Endothelial cell (in vitro differentiated cells): ENCODE measurements around the gene DSG2. TPM values are rescaled to one million over a fixed set of nuclear protein-coding genes. Genes with fewer than 3 reads are reported as not detected.

Experiments
- DNase-seq: peaks from one replicate; pipeline ENCODE4 v3.0.0; 2021; ENCODE audit warnings: low spot score
- H3K27ac Mint-ChIP-seq: one replicate; pipeline ENCODE4 v1.8.0; 2021; ENCODE audit warnings: mixed read lengths, inconsistent platforms; ENCODE audit not compliant: unreplicated experiment
- H3K27me3 Mint-ChIP-seq: one replicate; pipeline ENCODE4 v1.8.0; 2021; ENCODE audit warnings: mild to moderate bottlenecking, moderate library complexity, mixed read lengths, inconsistent platforms; ENCODE audit not compliant: unreplicated experiment
- H3K36me3 Mint-ChIP-seq: one replicate; pipeline ENCODE4 v1.8.0; 2021; ENCODE audit warnings: mild to moderate bottlenecking, low read depth, mixed read lengths, inconsistent platforms; ENCODE audit not compliant: unreplicated experiment
- H3K4me1 Mint-ChIP-seq: one replicate; pipeline ENCODE4 v1.8.0; 2021; ENCODE audit warnings: mild to moderate bottlenecking, mixed read lengths, inconsistent platforms; ENCODE audit not compliant: unreplicated experiment
- H3K4me3 Mint-ChIP-seq: one replicate; pipeline ENCODE4 v1.8.0; 2021; ENCODE audit warnings: mild to moderate bottlenecking, mixed read lengths, inconsistent platforms; ENCODE audit not compliant: unreplicated experiment
- H3K9me3 Mint-ChIP-seq: one replicate; pipeline ENCODE4 v1.8.0; 2021; ENCODE audit warnings: mixed read lengths, inconsistent platforms; ENCODE audit not compliant: unreplicated experiment
- CTCF ChIP-seq: fragments of 200-600 bp; sonication (generic); IDR thresholded peaks from one replicate; pipeline ENCODE4 v1.5.0; 2021; ENCODE audit warnings: antibody characterized with exemption; ENCODE audit not compliant: unreplicated experiment
- total RNA-seq: library from RNA; stranded (reverse); fragmentation: NEBNext Ultra II Directional; extraction: Animal tissue kit (Norgen Biotek cat#: 25700); gene quantifications from one replicate; pipeline ENCODE4 v1.2.1, GENCODE V29; 2021; ENCODE audit not compliant: unreplicated experiment

The DSG2 gene
- total RNA-seq, 1 donor from 2014 or later: 60.5 TPM

DNA sequence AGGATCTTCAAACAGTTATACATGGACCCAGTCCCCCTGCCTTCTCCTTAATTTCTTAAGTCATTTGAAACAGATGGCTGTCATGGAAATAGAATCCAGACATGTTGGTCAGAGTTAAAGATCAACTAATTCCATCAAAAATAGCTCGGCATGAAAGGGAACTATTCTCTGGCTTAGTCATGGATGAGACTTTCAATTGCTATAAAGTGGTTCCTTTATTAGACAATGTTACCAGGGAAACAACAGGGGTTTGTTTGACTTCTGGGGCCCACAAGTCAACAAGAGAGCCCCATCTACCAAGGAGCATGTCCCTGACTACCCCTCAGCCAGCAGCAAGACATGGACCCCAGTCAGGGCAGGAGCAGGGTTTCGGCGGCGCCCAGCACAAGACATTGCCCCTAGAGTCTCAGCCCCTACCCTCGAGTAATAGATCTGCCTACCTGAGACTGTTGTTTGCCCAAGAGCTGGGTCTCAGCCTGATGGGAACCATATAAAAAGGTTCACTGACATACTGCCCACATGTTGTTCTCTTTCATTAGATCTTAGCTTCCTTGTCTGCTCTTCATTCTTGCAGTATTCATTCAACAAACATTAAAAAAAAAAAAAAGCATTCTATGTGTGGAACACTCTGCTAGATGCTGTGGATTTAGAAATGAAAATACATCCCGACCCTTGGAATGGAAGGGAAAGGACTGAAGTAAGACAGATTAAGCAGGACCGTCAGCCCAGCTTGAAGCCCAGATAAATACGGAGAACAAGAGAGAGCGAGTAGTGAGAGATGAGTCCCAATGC, 98.3 kb downstream of the DSG2 start:
- TF ChIP-seq CTCF: no peak

DNA sequence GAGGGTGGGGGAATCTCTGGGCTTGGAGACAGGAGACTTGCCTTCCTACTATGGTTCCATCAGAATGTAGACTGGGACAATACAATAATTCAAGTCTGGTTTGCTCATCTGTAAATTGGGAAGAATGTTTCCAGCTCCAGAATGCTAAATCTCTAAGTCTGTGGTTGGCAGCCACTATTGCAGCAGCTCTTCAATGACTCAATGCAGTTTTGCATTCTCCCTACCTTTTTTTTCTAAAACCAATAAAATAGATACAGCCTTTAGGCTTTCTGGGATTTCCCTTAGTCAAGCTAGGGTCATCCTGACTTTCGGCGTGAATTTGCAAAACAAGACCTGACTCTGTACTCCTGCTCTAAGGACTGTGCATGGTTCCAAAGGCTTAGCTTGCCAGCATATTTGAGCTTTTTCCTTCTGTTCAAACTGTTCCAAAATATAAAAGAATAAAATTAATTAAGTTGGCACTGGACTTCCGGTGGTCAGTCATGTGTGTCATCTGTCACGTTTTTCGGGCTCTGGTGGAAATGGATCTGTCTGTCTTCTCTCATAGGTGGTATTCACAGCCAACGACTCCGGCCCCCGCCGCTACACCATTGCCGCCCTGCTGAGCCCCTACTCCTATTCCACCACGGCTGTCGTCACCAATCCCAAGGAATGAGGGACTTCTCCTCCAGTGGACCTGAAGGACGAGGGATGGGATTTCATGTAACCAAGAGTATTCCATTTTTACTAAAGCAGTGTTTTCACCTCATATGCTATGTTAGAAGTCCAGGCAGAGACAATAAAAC, 100.2 kb downstream of the DSG2 start:
- H3K36me3 Mint-ChIP-seq: no peaks in the 10 kb centered on the region
- no peak for DNase-seq
- no peak for TF ChIP-seq CTCF
- no peaks in the 10 kb centered on the region for H3K9me3 Mint-ChIP-seq
- no peaks in the 10 kb centered on the region for H3K4me1 Mint-ChIP-seq
- H3K27me3 Mint-ChIP-seq: no peaks in the 10 kb centered on the region
- no peak overlapping the region for H3K27ac Mint-ChIP-seq
- H3K4me3 Mint-ChIP-seq: no peak overlapping the region

More for the DNA sequence above, 98.3 kb downstream of the DSG2 start:
- no peaks in the 10 kb centered on the region for H3K27me3 Mint-ChIP-seq
- no peaks in the 10 kb centered on the region for H3K9me3 Mint-ChIP-seq
- H3K36me3 Mint-ChIP-seq: no peaks in the 10 kb centered on the region
- H3K27ac Mint-ChIP-seq: no peak overlapping the region
- no peak overlapping the region for H3K4me3 Mint-ChIP-seq
- peaks cover 5% of the 10 kb centered on the region for H3K4me1 Mint-ChIP-seq
- no peak for DNase-seq

Other genes starting within 250 kb of the DSG2 start
- gene DSG1, start 180.0 kb upstream of the DSG2 start, total RNA-seq: not detected
- not detected for gene DSG4, start 121.4 kb upstream of the DSG2 start, total RNA-seq
- not detected for gene DSG3, start 50.4 kb upstream of the DSG2 start, total RNA-seq
- not detected for gene TTR, start 93.7 kb downstream of the DSG2 start, total RNA-seq
- gene B4GALT6, start 186.4 kb downstream of the DSG2 start, total RNA-seq: 31.6 TPM